A549 (cell line): ENCODE results near the gene ABCB8. TPM values are rescaled to one million over a fixed set of nuclear protein-coding genes. Genes with fewer than 3 reads are reported as not detected.

Experiments
- ATAC-seq, 2 experiments: fragments of 200-7000 bp in 1 of 2; fragments of >200 bp in 1 of 2; cut with Nextera tagmentation in 1 of 2; cut with Tn5 transposase in 1 of 2; 3 replicates each; pipeline versions ENCODE4 v1.8.0 to v1.9.1; 2018 to 2020; ENCODE audit warnings: mild to moderate bottlenecking in 1 of 2, moderate library complexity in 1 of 2
- CTCF ChIA-PET: fragments of 300-600 bp; sonication (Branson Sonifier 250); formaldehyde crosslinking; extraction: SDS; loops from one replicate; lab custom pipeline; 2021; ENCODE audit warnings: antibody characterized with exemption, inconsistent platforms; lab: Yijun Ruan, JAX
- POLR2A ChIA-PET: fragments of 350-600 bp; formaldehyde crosslinking; extraction: SDS; loops from one replicate; lab custom pipeline; 2021; ENCODE audit warnings: antibody characterized with exemption, inconsistent platforms; lab: Yijun Ruan, JAX
- DNase-seq, 2 experiments: peaks; one replicate each; pipeline versions ENCODE4 v3.0.0 to v3.0.0-alpha.2; 2011 to 2016; ENCODE audit warnings: low read depth in 1 of 2, low spot score in 1 of 2
- FAIRE-seq: peaks from 2 replicates; lab custom pipeline; 2011; peaks lifted over from hg19 to GRCh38; lab: Jason Lieb, UNC
- H3K27ac ChIP-seq, 2 experiments: fragments of >200 bp; sonication (Bioruptor Twin); formaldehyde crosslinking; 3 replicates each; pipeline ENCODE4 v1.5.1; 2016 to 2017
- H3K4me1 ChIP-seq: fragments of >200 bp; sonication (Bioruptor Twin); formaldehyde crosslinking; 3 replicates; pipeline ENCODE4 v1.6.1; 2016
- H3K4me2 ChIP-seq: fragments of >200 bp; sonication (Bioruptor Twin); formaldehyde crosslinking; 3 replicates; pipeline ENCODE4 v1.6.1; 2016
- H3K4me3 ChIP-seq: fragments of >200 bp; sonication (Bioruptor Twin); formaldehyde crosslinking; 3 replicates; pipeline ENCODE4 v1.5.1; 2016
- H3K9me3 ChIP-seq: fragments of >200 bp; sonication (Bioruptor Twin); formaldehyde crosslinking; 3 replicates; pipeline ENCODE4 v1.6.1; 2016
- CTCF ChIP-seq: fragments of >200 bp; sonication (Bioruptor Twin); formaldehyde crosslinking; IDR thresholded peaks from 3 replicates; pipeline ENCODE4 v1.5.1; 2016
- EHMT2 ChIP-seq: fragments of 200-600 bp; sonication (generic); IDR thresholded peaks from 2 replicates; pipeline ENCODE4 v1.6.1; 2016; ENCODE audit warnings: antibody characterized with exemption, low read depth, mild to moderate bottlenecking, moderate library complexity
- FOSB ChIP-seq: fragments of 250-450 bp; sonication (Bioruptor Pico); IDR thresholded peaks from 2 replicates; pipeline ENCODE4 v1.5.0; 2020; ENCODE audit warnings: mild to moderate bottlenecking, moderate library complexity
- HEYL ChIP-seq: fragments of 250-450 bp; sonication (Bioruptor Pico); IDR thresholded peaks from 2 replicates; pipeline ENCODE4 v1.8.0; 2021; ENCODE audit warnings: mild to moderate bottlenecking, moderate library complexity
- HMGXB4 ChIP-seq: fragments of 250-450 bp; sonication (Bioruptor Pico); IDR thresholded peaks from 2 replicates; pipeline ENCODE4 v1.5.0; 2021; ENCODE audit warnings: mild to moderate bottlenecking, moderate library complexity, borderline replicate concordance
- HOXB13 ChIP-seq: fragments of 250-450 bp; sonication (Bioruptor Pico); IDR thresholded peaks from 2 replicates; pipeline ENCODE4 v1.5.0; 2020; ENCODE audit warnings: low read depth, mild to moderate bottlenecking, moderate library complexity
- JUNB ChIP-seq: fragments of >200 bp; sonication (Bioruptor Twin); formaldehyde crosslinking; IDR thresholded peaks from 2 replicates; pipeline ENCODE4 v1.6.1; 2016
- KDM1A ChIP-seq: fragments of 200-600 bp; sonication (generic); IDR thresholded peaks from 2 replicates; pipeline ENCODE4 v1.6.1; 2016; ENCODE audit warnings: low read depth, mild to moderate bottlenecking
- MAFK ChIP-seq: fragments of 450-650 bp; IDR thresholded peaks from 2 replicates; pipeline ENCODE4 v1.6.1; 2014; ENCODE audit not compliant: partially characterized antibody
- NFE2L2 ChIP-seq: fragments of 150-350 bp; conservative IDR thresholded peaks from 2 replicates; pipeline ENCODE4 v1.6.1; 2014; ENCODE audit warnings: low read length
- NPAS2 ChIP-seq: fragments of 250-450 bp; sonication (Bioruptor Pico); IDR thresholded peaks from 2 replicates; pipeline ENCODE4 v1.8.0; 2022; ENCODE audit warnings: mild to moderate bottlenecking, moderate library complexity, borderline replicate concordance
- NR3C1 ChIP-seq: fragments of >200 bp; sonication (Bioruptor Twin); formaldehyde crosslinking; IDR thresholded peaks from 3 replicates; pipeline ENCODE4 v1.6.1; 2017
- RAD21 ChIP-seq, 2 experiments: fragments of >200 bp in 1 of 2; sonication (Bioruptor Twin) in 1 of 2; formaldehyde crosslinking in 1 of 2; IDR thresholded peaks in 1 of 2; conservative IDR thresholded peaks in 1 of 2; 2 replicates in 1 of 2; 3 replicates in 1 of 2; pipeline ENCODE4 v1.6.1; 2012 to 2018; ENCODE audit warnings: inconsistent platforms in 1 of 2
- RCOR1 ChIP-seq: fragments of 150-350 bp; IDR thresholded peaks from 2 replicates; pipeline ENCODE4 v1.6.1; 2014; ENCODE audit warnings: antibody characterized with exemption, low read length, low read depth
- REST ChIP-seq: fragments of 200-600 bp; sonication (generic); IDR thresholded peaks from 2 replicates; pipeline ENCODE4 v1.6.1; 2016; ENCODE audit warnings: antibody characterized with exemption, mild to moderate bottlenecking, moderate library complexity
- RNF2 ChIP-seq: fragments of 200-600 bp; sonication (generic); IDR thresholded peaks from 2 replicates; pipeline ENCODE4 v1.6.1; 2016; ENCODE audit warnings: low read depth, mild to moderate bottlenecking, antibody characterized with exemption, moderate library complexity, borderline replicate concordance
- ZC3H11A ChIP-seq: fragments of 450-650 bp; IDR thresholded peaks from 2 replicates; pipeline ENCODE4 v1.6.1; 2014; ENCODE audit warnings: antibody characterized with exemption, mild to moderate bottlenecking
- WGBS: methylation state at CpG from one replicate; pipeline ENCODE4 v1.1.6; 2017; ENCODE audit errors: missing lambda C conversion rate; 5-methylcytosine and 5-hydroxymethylcytosine counted together
- polyA plus RNA-seq, 4 experiments: library from polyadenylated mRNA; depleted of rRNA in 3 of 4; stranded (reverse); fragments of >200 nt; fragmentation: RNase III in 1 of 4; extraction: RNeasy Plus Mini Kit Qiagen cat#74134 plus additional on column Dnase treatment in 1 of 4; gene quantifications; 2 replicates in 3 of 4; 3 replicates in 1 of 4; pipeline ENCODE4 v1.2.3, GENCODE V29; 2011 to 2017

Gene ABCB8
- polyA plus RNA-seq, 2 of the 4 experiments (the other 2 are of a cell fraction) = 19.6 to 41.1 TPM

- Histone ChIP-seq H3K4me2 (no peak overlapping the region), H3K4me3 (no peak overlapping the region), H3K9me3 (no peaks in the 10 kb centered on the region), H3K27ac (no peak overlapping the region), H3K4me1 (peaks cover 27% of the 10 kb centered on the region)
- ChIA-PET CTCF (interaction anchor here (1.1 to 3.4 kb wide), 3 partner anchors 19 to 83 kb away, joined by 3 to 25 read pairs (median 5); no protein-coding TSS in a partner anchor), POLR2A (no interaction called here)
- WGBS = 33% methylated on average over 5 of the region's 6 CpGs
- FAIRE-seq (no peak), DNase-seq (no peak), ATAC-seq (no peak)
- TF ChIP-seq NPAS2 (CRISPR knock-in tag) (no peak), NFE2L2 (no peak), RCOR1 (no peak), RNF2 (no peak), HEYL (no peak), MAFK (no peak)
These were observed 46.6 kb upstream of the ABCB8 start for GRCh38 chr7:150981644-150982043.

GRCh38 chr7:150982351-150982750, 45.9 kb upstream of the ABCB8 start:
- 6% methylated on average over 3 of the region's 3 CpGs for WGBS

GRCh38 chr7:150983893-150984368, 44.3 kb upstream of the ABCB8 start:
- no peaks in the 10 kb centered on the region for H3K9me3 ChIP-seq
- no peak for FAIRE-seq
- ChIA-PET CTCF (interaction anchor here (0.7 to 5.9 kb wide), 15 partner anchors 9 to 205 kb away, joined by 3 to 95 read pairs (median 6); partner anchors contain the start of gene ABCB8), POLR2A (no interaction called here)
- no peak for TF ChIP-seq NR3C1
- peak; percentile 96 for TF ChIP-seq EHMT2
- TF ChIP-seq KDM1A = no peak
- TF ChIP-seq HOXB13 = 0 out of 2 replicates have a peak, but pooled peaks have one; percentile 46
- no peak for TF ChIP-seq RNF2
- TF ChIP-seq FOSB = no peak
- TF ChIP-seq JUNB = no peak
- no peak for TF ChIP-seq CTCF
- peak; percentile 98 for TF ChIP-seq REST
- no peak for TF ChIP-seq RAD21 (conservative IDR thresholded peaks at IDR 0.05 in 1 of 2, IDR thresholded peaks at IDR 0.05 in 1 of 2)
- peak; percentile 59 for TF ChIP-seq MAFK
- WGBS = 6% methylated on average over 2 of the region's 2 CpGs
- no peak for ATAC-seq
- no peak overlapping the region for H3K4me3 ChIP-seq
- peaks cover 11% of the 10 kb centered on the region; the same call in 2 of the 3 replicates for H3K4me1 ChIP-seq
- no peak overlapping the region for H3K4me2 ChIP-seq
- no peak overlapping the region for H3K27ac ChIP-seq
- no peak for DNase-seq

More at GRCh38 chr7:150982351-150982750, 45.9 kb upstream of the ABCB8 start:
- H3K4me3 ChIP-seq = no peak overlapping the region
- H3K4me1 ChIP-seq = peaks cover 21% of the 10 kb centered on the region
- H3K9me3 ChIP-seq = no peaks in the 10 kb centered on the region
- H3K27ac ChIP-seq = no peak overlapping the region
- no peak for DNase-seq
- POLR2A ChIA-PET = no interaction called here
- TF ChIP-seq NPAS2 (CRISPR knock-in tag) (no peak), ZC3H11A (no peak), HMGXB4 (CRISPR knock-in tag) (no peak), EHMT2 (no peak), MAFK (no peak)
- TF ChIP-seq, all 56 proteins: peak for 0
- ATAC-seq (no peak), FAIRE-seq (no peak)
- CTCF ChIA-PET = interaction anchor here (1.1 to 5.9 kb wide), 3 partner anchors 19 to 84 kb away, joined by 3 to 95 read pairs (median 5); no protein-coding TSS in a partner anchor
- H3K4me2 ChIP-seq = no peak overlapping the region
